SU-DHL-6 (cell line): ENCODE measurements around the gene EPHA4.

ENCODE experiments used
- H2AFZ ChIP-seq: fragments of 200-600 bp; sonication (generic); 2 replicates; pipeline ENCODE4 v1.6.1; 2014; ENCODE audit warnings: low read depth, mild to moderate bottlenecking, moderate library complexity, mixed read lengths, antibody characterized with exemption, low read length; ENCODE audit not compliant: severe bottlenecking
- H3F3A ChIP-seq: fragments of 200-600 bp; shearing (Covaris generic); 2 replicates; pipeline ENCODE4 v1.6.0; 2016; ENCODE audit warnings: antibody characterized with exemption, mild to moderate bottlenecking; ENCODE audit not compliant: insufficient read depth
- H3K27ac ChIP-seq: fragments of 200-600 bp; sonication (generic); 2 replicates; pipeline ENCODE4 v1.5.1; 2016; ENCODE audit warnings: low read depth, mild to moderate bottlenecking, low read length, moderate library complexity, mixed read lengths
- H3K27me3 ChIP-seq: fragments of 200-600 bp; sonication (generic), shearing (Covaris generic); 2 replicates; pipeline ENCODE4 v1.6.0; 2014; ENCODE audit warnings: mild to moderate bottlenecking, low read length
- H3K36me3 ChIP-seq: fragments of 200-600 bp; sonication (generic); 2 replicates; pipeline ENCODE4 v1.6.1; 2014; ENCODE audit warnings: mild to moderate bottlenecking, low read length, mixed read lengths
- H3K4me2 ChIP-seq: fragments of 300-600, 200-600 bp; shearing (Covaris generic), sonication (generic); 2 replicates; pipeline ENCODE4 v1.6.0; 2014; ENCODE audit warnings: low read length, low read depth, mild to moderate bottlenecking; ENCODE audit not compliant: poor library complexity, severe bottlenecking
- H3K4me3 ChIP-seq: fragments of 200-600 bp; sonication (generic); 2 replicates; pipeline ENCODE4 v1.5.1; 2014; ENCODE audit warnings: antibody characterized with exemption, low read length, mild to moderate bottlenecking, mixed read lengths; ENCODE audit not compliant: insufficient read depth, poor library complexity, severe bottlenecking
- H3K79me2 ChIP-seq: fragments of 200-600 bp; sonication (generic); 2 replicates; pipeline ENCODE4 v1.6.1; 2014; ENCODE audit warnings: mild to moderate bottlenecking, low read length, moderate library complexity; ENCODE audit not compliant: insufficient read depth
- H3K9ac ChIP-seq: fragments of 200-600 bp; sonication (generic); 2 replicates; pipeline ENCODE4 v1.7.0; 2014; ENCODE audit warnings: mild to moderate bottlenecking, low read length
- H3K9me2 ChIP-seq: fragments of 200-600 bp; sonication (generic); replicated peaks from 2 replicates; pipeline ENCODE4 v1.6.1; 2014; ENCODE audit warnings: low read length; ENCODE audit not compliant: insufficient read depth
- H3K9me3 ChIP-seq: fragments of 200-600 bp; sonication (generic); 2 replicates; pipeline ENCODE4 v1.6.1; 2014; ENCODE audit warnings: low read length, mixed read lengths; ENCODE audit not compliant: insufficient read depth
- H4K20me1 ChIP-seq: fragments of 200-600 bp; sonication (generic); 2 replicates; pipeline ENCODE4 v1.6.1; 2014; ENCODE audit warnings: low read depth, mild to moderate bottlenecking, antibody characterized with exemption, low read length, moderate library complexity, mixed read lengths
- EZH2phosphoT487 ChIP-seq: fragments of 200-600 bp; sonication (generic), shearing (Covaris generic); conservative IDR thresholded peaks from 2 replicates; pipeline ENCODE4 v1.6.1; 2018; ENCODE audit warnings: mild to moderate bottlenecking, antibody characterized with exemption, low read length, moderate library complexity, mixed read lengths
- TF ChIP-seq, protein P1 (sequence below): fragments of 200-600 bp; sonication (generic); IDR thresholded peaks from one replicate; pipeline ENCODE4 v1.5.1; 2017; ENCODE audit warnings: antibody characterized with exemption, mild to moderate bottlenecking, low read length, moderate library complexity; ENCODE audit not compliant: insufficient read depth, poor library complexity, severe bottlenecking

Gene EPHA4

GRCh38 chr2:221461901-221462300, 110.2 kb downstream of the EPHA4 start:
- Histone ChIP-seq H3K27me3 (peaks cover 4% of the 10 kb centered on the region; the same call in 1 of the 2 replicates), H3K4me2 (no peak overlapping the region), H3K36me3 (no peaks in the 10 kb centered on the region), H3K9ac (no peak overlapping the region), H3K9me3 (no peaks in the 10 kb centered on the region), H3K79me2 (no peaks in the 10 kb centered on the region), H4K20me1 (no peaks in the 10 kb centered on the region), H3K4me3 (no peak overlapping the region), H3K9me2 (no peaks in the 10 kb centered on the region), H3K27ac (no peak overlapping the region), H3F3A (no peaks in the 10 kb centered on the region), H2AFZ (no peak overlapping the region)
- TF ChIP-seq EZH2phosphoT487, result no peak
- TF ChIP-seq, protein P1, sequence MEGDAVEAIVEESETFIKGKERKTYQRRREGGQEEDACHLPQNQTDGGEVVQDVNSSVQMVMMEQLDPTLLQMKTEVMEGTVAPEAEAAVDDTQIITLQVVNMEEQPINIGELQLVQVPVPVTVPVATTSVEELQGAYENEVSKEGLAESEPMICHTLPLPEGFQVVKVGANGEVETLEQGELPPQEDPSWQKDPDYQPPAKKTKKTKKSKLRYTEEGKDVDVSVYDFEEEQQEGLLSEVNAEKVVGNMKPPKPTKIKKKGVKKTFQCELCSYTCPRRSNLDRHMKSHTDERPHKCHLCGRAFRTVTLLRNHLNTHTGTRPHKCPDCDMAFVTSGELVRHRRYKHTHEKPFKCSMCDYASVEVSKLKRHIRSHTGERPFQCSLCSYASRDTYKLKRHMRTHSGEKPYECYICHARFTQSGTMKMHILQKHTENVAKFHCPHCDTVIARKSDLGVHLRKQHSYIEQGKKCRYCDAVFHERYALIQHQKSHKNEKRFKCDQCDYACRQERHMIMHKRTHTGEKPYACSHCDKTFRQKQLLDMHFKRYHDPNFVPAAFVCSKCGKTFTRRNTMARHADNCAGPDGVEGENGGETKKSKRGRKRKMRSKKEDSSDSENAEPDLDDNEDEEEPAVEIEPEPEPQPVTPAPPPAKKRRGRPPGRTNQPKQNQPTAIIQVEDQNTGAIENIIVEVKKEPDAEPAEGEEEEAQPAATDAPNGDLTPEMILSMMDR, result no peak

- H3K4me3 ChIP-seq, result no peak overlapping the region
- no peak overlapping the region for H2AFZ ChIP-seq
- peaks cover 4% of the 10 kb centered on the region; the same call in 1 of the 2 replicates for H3K27me3 ChIP-seq
- no peaks in the 10 kb centered on the region for H3K79me2 ChIP-seq
- no peaks in the 10 kb centered on the region for H3K9me2 ChIP-seq
- H3K36me3 ChIP-seq, result no peaks in the 10 kb centered on the region
- H3K4me2 ChIP-seq, result no peak overlapping the region
- no peaks in the 10 kb centered on the region for H3K9me3 ChIP-seq
- no peak overlapping the region for H3K27ac ChIP-seq
- H3F3A ChIP-seq, result no peaks in the 10 kb centered on the region
- no peaks in the 10 kb centered on the region for H4K20me1 ChIP-seq
- TF ChIP-seq EZH2phosphoT487, result no peak
- TF ChIP-seq, protein P1, result no peak
- no peak overlapping the region for H3K9ac ChIP-seq
Observed at GRCh38 chr2:221460136-221460535, 112.0 kb downstream of the EPHA4 start.

DNA sequence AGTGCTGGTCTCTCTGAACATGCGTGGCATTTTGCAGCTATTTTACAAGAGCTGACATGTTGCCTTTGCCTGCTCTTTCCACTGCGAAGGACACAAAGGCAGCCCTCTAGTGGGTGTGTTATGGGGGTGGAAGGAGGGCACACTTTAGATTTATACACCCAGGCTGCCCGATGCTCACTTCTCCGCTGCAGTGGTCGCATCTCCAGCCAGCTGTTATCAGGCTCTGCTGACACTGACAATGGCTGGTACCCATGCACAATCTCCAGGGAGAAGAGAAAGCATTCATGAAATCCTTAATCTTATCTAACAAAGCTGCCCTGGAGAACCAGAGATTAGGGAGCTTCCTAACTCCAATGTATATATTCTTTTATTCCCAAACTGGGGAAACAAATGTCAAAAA, 113.5 kb downstream of the EPHA4 start:
- no peaks in the 10 kb centered on the region for H4K20me1 ChIP-seq
- no peaks in the 10 kb centered on the region for H3K36me3 ChIP-seq
- TF ChIP-seq, protein P1, result no peak
- no peak for TF ChIP-seq EZH2phosphoT487
- no peaks in the 10 kb centered on the region for H3F3A ChIP-seq
- H3K27me3 ChIP-seq, result no peaks in the 10 kb centered on the region
- no peaks in the 10 kb centered on the region for H3K9me3 ChIP-seq
- H3K79me2 ChIP-seq, result no peaks in the 10 kb centered on the region
- H3K4me2 ChIP-seq, result no peak overlapping the region
- no peak overlapping the region for H3K27ac ChIP-seq
- H3K4me3 ChIP-seq, result no peak overlapping the region
- H3K9me2 ChIP-seq, result no peaks in the 10 kb centered on the region
- no peak overlapping the region for H2AFZ ChIP-seq
- H3K9ac ChIP-seq, result no peak overlapping the region

DNA sequence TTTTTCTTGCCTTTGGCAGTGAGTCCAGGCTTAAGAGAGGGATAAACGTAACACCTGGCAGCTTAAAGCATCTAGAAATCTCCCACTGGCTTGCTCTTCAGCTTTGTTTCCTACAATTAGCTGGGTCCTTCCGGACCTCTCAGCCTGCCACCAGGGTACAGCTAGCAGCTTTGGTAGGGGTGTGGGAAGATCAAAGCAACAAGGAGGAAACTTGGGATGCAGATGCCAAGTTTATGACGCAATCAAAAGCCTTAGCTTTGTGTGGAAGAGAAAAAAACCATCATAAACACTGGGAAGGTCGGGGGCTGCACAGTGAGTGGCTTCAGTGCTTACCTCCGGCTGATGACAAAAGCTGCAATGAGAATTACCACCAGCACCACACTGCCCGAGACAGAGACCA, 116.9 kb downstream of the EPHA4 start:
- Histone ChIP-seq H2AFZ (no peak overlapping the region), H3K79me2 (no peaks in the 10 kb centered on the region), H3K36me3 (no peaks in the 10 kb centered on the region), H3K9ac (no peak overlapping the region), H3K4me2 (no peak overlapping the region), H3K27me3 (no peaks in the 10 kb centered on the region), H3K4me3 (no peak overlapping the region), H3K9me2 (no peaks in the 10 kb centered on the region), H3F3A (no peaks in the 10 kb centered on the region), H3K9me3 (no peaks in the 10 kb centered on the region), H3K27ac (no peak overlapping the region), H4K20me1 (no peaks in the 10 kb centered on the region)
- no peak for TF ChIP-seq EZH2phosphoT487
- TF ChIP-seq, protein P1, result no peak
